ENCODE results near the gene GDPD4.
"Not testable (repeated sequence)": the region's sequence is repeated elsewhere in the genome, so short reads cannot be mapped to it uniquely, and the experiment has no call there.

The GDPD4 gene

GRCh38 chr11:77301510-77301909 lies at the start of gene GDPD4:
Gene GDPD4 (minus strand): TSS chr11:77301686. CDS start chr11:77285137, 16,549 bp downstream.
- DNase-seq = no peak

GRCh38 chr11:77347948-77348347 lies 46.5 kb upstream of the GDPD4 start:
- DNase-seq = no peak

- no peak for DNase-seq
Observed at GRCh38 chr11:77346906-77347603, 45.6 kb upstream of the GDPD4 start.

- DNase-seq = no peak
Observed at GRCh38 chr11:77345621-77346020, 44.1 kb upstream of the GDPD4 start.

- no peak for DNase-seq
Observed at GRCh38 chr11:77340501-77340900, 39.0 kb upstream of the GDPD4 start.

GRCh38 chr11:77332259-77332658 lies 30.8 kb upstream of the GDPD4 start:
- no peak for DNase-seq

GRCh38 chr11:77325159-77325558 lies 23.7 kb upstream of the GDPD4 start:
- no peak for DNase-seq

GRCh38 chr11:77324508-77324907 lies 23.0 kb upstream of the GDPD4 start:
- DNase-seq = no peak

- no peak for DNase-seq
Observed at GRCh38 chr11:77322926-77323590, 21.6 kb upstream of the GDPD4 start.

GRCh38 chr11:77322506-77322905 lies 21.0 kb upstream of the GDPD4 start:
- no peak for DNase-seq

GRCh38 chr11:77320351-77320750 lies 18.9 kb upstream of the GDPD4 start:
- DNase-seq = no peak

- DNase-seq = no peak
Observed at GRCh38 chr11:77318600-77318999, 17.1 kb upstream of the GDPD4 start.

GRCh38 chr11:77316733-77317342 lies 15.4 kb upstream of the GDPD4 start:
- no peak for DNase-seq

- no peak for DNase-seq
Observed at GRCh38 chr11:77312107-77312506, 10.6 kb upstream of the GDPD4 start.

- no peak for DNase-seq
Observed at GRCh38 chr11:77311701-77312100, 10.2 kb upstream of the GDPD4 start.

- no peak for DNase-seq
Observed at GRCh38 chr11:77310721-77311120, 9.2 kb upstream of the GDPD4 start.

GRCh38 chr11:77309401-77310085 lies 8.1 kb upstream of the GDPD4 start:
- DNase-seq = no peak

GRCh38 chr11:77308838-77309237 lies 7.4 kb upstream of the GDPD4 start:
- no peak for DNase-seq

GRCh38 chr11:77303328-77303727 lies 1.8 kb upstream of the GDPD4 start:
- DNase-seq = no peak

- DNase-seq = no peak
Observed at GRCh38 chr11:77302752-77303151, 1.3 kb upstream of the GDPD4 start.

GRCh38 chr11:77300695-77301094 lies 791 bp downstream of the GDPD4 start:
- no peak for DNase-seq

- DNase-seq = not testable (repeated sequence)
Observed at GRCh38 chr11:77300028-77300427, 1.5 kb downstream of the GDPD4 start.

- DNase-seq = no peak
Observed at GRCh38 chr11:77299528-77299993, 1.9 kb downstream of the GDPD4 start.

GRCh38 chr11:77294040-77294439 lies 7.4 kb downstream of the GDPD4 start:
- DNase-seq = no peak

Measured in activated CD4-positive, CD25-positive, alpha-beta regulatory T cell (primary cell).